GM12873 (cell line): ENCODE data around the gene RAE1.

Source experiments
- TF ChIP-seq, protein P1 (sequence below): IDR thresholded peaks from 2 replicates; pipeline ENCODE4 v1.5.1; 2012; ENCODE audit warnings: low read depth, mild to moderate bottlenecking, moderate library complexity, low read length, control low read depth; ENCODE audit not compliant: insufficient read depth; ENCODE audit errors: missing control alignments

The RAE1 gene

DNA sequence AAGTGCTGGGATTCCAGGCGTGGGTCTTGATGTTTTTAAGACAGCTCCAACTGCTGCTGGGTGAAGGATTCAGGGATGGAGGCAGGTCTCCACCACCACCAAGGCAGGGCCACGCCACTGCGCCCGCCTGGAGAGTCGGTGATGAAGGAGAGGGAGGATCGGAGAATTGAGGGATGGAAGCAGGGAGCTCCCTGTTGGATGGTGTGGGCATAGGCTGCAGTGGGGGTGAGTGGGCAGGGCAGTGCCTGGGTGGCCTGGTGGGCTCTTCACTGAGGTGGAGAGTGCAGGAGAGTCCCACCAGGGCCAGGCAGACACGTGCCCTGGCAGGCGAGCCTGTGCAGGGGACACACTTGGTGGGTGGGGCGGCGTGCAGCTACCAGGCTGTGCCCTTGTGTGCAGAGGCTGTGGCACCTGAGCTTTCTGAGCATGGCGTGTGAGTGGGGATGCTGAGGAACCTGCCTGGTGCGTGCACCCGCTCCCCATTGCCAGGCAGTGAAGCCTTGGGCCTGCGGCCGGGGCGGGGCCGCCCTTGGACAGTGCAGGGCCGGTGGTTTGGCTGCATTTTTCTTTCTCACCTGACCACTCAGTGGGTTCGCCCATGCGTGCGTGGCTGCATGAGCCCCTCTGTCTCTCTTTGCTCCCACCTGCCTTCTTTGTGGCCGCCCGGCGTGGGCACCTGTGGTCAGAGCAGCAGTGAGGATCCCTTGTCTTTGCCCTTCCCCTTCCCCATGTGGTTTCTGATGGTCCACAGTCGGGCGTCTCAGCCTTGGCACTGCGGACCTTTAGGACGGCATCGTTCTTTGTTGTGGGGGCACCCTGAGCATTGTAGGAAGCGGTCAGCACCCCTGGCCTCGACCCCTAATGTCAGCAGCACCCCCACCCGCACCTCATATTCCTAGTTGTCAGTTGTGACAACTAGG, 51.4 kb downstream of the RAE1 start:
- TF ChIP-seq, protein P1, sequence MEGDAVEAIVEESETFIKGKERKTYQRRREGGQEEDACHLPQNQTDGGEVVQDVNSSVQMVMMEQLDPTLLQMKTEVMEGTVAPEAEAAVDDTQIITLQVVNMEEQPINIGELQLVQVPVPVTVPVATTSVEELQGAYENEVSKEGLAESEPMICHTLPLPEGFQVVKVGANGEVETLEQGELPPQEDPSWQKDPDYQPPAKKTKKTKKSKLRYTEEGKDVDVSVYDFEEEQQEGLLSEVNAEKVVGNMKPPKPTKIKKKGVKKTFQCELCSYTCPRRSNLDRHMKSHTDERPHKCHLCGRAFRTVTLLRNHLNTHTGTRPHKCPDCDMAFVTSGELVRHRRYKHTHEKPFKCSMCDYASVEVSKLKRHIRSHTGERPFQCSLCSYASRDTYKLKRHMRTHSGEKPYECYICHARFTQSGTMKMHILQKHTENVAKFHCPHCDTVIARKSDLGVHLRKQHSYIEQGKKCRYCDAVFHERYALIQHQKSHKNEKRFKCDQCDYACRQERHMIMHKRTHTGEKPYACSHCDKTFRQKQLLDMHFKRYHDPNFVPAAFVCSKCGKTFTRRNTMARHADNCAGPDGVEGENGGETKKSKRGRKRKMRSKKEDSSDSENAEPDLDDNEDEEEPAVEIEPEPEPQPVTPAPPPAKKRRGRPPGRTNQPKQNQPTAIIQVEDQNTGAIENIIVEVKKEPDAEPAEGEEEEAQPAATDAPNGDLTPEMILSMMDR: no peak

DNA sequence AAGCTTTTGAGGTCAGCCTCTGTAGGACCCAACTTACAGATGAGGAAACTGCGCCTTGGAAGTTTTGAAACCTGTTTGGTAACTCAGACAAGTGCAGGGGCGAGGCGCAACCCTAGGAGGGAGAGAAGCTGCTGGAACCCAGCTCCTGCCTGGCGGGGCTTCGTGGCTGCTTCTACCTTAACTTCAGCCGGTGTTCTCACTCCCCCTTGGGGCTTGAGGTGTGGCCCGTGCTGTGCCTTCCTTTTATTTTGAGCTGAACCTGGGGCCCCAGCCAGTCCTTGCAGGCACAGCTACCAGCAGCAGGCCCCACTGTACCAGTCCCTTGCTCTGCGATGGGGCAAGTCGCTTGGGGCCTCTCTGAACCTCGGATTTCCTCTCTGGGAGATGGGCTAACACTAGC, 52.2 kb downstream of the RAE1 start:
- TF ChIP-seq, protein P1: no peak

DNA sequence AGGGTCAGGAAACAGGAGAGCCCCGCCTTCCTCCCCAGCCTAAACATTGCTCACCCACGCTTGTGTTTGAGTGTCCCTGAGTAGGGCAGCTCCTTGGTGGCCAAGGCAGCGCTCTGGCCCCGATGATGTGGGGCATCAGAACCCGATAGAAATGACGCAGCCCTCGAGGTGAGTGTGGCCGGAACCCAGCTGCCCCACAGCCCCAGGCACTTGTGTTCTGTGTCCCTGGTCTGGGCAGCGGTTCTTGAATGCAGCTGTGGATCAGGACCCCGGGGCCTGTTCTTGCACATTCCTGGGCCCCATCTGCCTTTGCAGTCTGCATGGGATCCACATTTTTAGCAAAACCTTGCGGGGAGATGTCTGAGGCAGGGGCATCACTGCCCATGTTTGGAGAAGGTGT, 53.0 kb downstream of the RAE1 start:
- TF ChIP-seq, protein P1: no peak

DNA sequence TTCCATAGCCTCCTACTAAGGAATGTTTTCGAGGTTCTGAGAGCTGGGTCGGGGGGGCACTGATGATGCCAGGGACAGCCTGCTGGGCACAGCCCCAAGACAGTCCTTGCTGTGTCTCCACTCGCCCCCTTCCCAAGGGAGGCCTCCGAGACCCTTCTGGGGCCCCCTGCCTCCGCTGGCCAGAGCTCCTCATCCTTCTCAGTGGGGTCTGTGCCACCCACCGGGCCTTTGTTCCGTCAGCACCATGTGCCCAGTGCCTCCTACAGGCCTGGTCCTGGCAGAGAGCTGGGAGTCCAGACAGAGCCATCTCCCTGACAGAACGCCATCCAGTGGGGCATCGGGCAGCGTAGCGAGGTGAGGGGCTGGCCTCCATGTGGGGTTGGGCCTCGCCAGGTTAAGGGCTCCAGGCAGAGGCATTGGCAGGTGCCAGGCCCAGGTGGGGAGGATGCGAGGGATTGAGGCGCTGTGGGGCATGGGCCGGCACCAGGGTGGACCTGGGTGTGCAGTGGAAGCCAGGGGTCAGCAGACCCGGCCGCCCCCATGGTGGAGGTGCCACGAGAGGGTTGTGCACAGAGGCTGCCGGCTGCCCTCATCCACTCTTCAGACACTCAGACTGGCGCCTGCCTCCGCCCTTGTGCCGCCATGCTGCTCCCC, 53.5 kb downstream of the RAE1 start:
- TF ChIP-seq, protein P1: no peak

DNA sequence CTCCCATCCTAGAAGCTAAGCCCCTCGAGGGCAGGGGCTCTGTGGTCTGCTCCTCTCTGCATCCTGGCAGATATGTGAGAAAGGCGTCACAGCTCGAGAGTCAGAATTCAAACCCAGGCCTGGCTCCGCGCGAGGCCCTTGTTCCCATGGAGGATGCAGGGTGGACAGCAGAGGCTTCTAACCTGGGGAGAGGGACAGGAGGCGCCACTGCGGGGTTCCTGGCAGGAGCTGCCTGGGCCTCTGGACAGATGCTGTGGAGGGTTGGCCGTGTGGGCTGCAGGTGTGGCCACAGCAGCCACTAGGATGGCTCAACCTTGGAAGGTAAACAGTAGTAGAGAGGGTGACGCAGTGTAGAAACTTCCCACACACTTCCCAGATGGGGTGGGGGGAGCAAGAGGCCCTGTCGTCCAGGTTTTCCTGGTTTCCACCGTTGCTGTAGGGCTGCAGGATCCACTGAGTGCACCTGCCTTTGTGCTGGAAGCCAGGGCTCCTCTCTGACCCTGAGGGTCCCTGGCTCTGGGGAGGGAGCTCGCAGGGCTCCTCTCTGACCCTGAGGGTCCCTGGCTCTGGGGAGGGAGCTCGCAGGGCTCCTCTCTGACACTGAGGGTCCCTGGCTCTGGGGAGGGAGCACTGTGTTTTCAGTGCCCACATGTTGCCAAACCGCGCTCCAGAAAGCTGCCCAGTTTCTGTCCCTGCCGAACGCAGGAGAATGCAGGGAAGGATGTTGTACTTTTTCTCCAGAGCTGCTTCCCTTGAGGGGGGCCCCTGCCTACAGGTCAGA, 54.4 kb downstream of the RAE1 start:
- TF ChIP-seq, protein P1: no peak

DNA sequence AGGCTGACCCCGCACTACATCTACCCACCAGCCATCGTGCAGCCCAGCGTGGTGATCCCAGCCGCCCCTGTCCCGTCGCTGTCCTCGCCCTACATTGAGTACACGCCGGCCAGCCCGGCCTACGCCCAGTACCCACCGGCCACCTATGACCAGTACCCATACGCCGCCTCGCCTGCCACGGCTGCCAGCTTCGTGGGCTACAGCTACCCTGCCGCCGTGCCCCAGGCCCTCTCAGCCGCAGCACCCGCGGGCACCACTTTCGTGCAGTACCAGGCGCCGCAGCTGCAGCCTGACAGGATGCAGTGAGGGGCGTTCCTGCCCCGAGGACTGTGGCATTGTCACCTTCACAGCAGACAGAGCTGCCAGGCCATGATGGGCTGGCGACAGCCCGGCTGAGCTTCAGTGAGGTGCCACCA, 56.5 kb downstream of the RAE1 start:
- TF ChIP-seq, protein P1: no peak

DNA sequence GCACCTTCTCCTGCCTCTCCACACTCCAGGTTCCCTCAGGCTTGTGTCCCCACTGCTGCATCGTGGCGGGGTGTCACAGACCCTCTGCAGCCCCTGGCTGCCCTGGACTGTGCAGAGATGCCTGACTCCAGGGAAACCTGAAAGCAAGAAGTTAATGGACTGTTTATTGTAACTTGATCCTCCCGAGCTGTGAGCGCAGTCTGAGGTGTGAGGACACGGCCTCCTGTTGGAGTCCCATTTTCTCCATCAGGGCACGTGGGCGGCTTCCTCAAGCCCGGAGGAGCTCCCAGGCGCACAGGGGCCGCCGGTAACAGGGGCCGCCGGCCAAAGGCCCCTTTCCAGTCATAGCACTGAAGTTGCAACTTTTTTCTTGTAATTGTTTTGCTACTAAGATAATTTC, 57.1 kb downstream of the RAE1 start:
- TF ChIP-seq, protein P1: no peak
